GM18870 (cell line): ENCODE data around the gene MAPRE3.
"Not testable (repeated sequence)": the region's sequence is repeated elsewhere in the genome, so short reads cannot be mapped to it uniquely, and the experiment has no call there.

Experiments
- ATAC-seq: cut with Tn5 transposase; IDR thresholded peaks from one replicate; pipeline ENCODE4 v1.9.1; 2021; ENCODE audit warnings: moderate library complexity; ENCODE audit not compliant: unreplicated experiment

MAPRE3 gene

GRCh38 chr2:27067385-27067784 is 96.9 kb downstream of the MAPRE3 start:
- no peak for ATAC-seq

- no peak for ATAC-seq
These were observed 99.0 kb downstream of the MAPRE3 start for GRCh38 chr2:27069436-27069835.

- ATAC-seq = no peak
These were observed 99.7 kb downstream of the MAPRE3 start for GRCh38 chr2:27069961-27070618.

- no peak for ATAC-seq
These were observed 100.3 kb downstream of the MAPRE3 start for GRCh38 chr2:27070653-27071276.

- ATAC-seq = peak; percentile 66
These were observed 101.0 kb downstream of the MAPRE3 start, which contains the start of gene OST4 for GRCh38 chr2:27071277-27071989. TSS of gene OST4 (minus strand) at chr2:27071654.

GRCh38 chr2:27071990-27072830 is 101.8 kb downstream of the MAPRE3 start:
- peak; percentile 18 for ATAC-seq

GRCh38 chr2:27072920-27073319 is 102.5 kb downstream of the MAPRE3 start:
- ATAC-seq = no peak

- no peak for ATAC-seq
These were observed 103.3 kb downstream of the MAPRE3 start for GRCh38 chr2:27073782-27074181.

- ATAC-seq = no peak
These were observed 104.5 kb downstream of the MAPRE3 start for GRCh38 chr2:27074738-27075565.

- ATAC-seq = not testable (repeated sequence)
These were observed 105.1 kb downstream of the MAPRE3 start for GRCh38 chr2:27075566-27075871.

- ATAC-seq = no peak
These were observed 105.9 kb downstream of the MAPRE3 start for GRCh38 chr2:27076323-27076722.
